ENCODE measurements around the gene ZSWIM3. TPM values are rescaled to one million over a fixed set of nuclear protein-coding genes. Genes with fewer than 3 reads are reported as not detected.

ZSWIM3 gene
- total and polyA plus RNA-seq, 2 of the 13 experiments (the other 11 are each of a cell fraction or from before 2014, with no cell fraction given) = 5.2 to 5.8 TPM

DNA sequence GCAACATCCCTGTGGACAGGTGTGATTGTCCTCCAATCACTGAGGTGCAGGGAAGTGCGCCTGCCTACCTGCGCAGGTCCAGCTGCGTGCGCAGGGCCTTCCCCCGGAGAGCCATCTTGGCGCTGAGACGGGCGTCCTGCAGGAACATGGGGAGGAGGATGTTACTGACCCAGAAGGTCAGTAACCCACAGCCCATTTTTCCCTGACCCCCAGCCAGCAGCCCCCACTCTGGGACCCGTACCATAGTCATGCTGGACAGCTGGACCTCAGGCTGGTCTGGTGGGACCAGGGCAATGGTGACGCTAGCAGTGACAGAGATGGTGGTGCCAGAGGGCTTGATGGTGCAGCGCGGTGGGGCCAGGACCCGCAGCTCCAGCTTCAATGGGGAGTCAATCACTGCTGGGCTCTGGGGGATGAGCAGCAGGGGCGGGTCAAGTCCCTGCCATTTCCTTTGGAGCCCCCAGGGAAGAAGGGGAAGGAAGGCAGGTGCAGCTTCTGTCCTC lies 44.8 kb downstream of the ZSWIM3 start (continued):
- TF ChIP-seq, protein P1, sequence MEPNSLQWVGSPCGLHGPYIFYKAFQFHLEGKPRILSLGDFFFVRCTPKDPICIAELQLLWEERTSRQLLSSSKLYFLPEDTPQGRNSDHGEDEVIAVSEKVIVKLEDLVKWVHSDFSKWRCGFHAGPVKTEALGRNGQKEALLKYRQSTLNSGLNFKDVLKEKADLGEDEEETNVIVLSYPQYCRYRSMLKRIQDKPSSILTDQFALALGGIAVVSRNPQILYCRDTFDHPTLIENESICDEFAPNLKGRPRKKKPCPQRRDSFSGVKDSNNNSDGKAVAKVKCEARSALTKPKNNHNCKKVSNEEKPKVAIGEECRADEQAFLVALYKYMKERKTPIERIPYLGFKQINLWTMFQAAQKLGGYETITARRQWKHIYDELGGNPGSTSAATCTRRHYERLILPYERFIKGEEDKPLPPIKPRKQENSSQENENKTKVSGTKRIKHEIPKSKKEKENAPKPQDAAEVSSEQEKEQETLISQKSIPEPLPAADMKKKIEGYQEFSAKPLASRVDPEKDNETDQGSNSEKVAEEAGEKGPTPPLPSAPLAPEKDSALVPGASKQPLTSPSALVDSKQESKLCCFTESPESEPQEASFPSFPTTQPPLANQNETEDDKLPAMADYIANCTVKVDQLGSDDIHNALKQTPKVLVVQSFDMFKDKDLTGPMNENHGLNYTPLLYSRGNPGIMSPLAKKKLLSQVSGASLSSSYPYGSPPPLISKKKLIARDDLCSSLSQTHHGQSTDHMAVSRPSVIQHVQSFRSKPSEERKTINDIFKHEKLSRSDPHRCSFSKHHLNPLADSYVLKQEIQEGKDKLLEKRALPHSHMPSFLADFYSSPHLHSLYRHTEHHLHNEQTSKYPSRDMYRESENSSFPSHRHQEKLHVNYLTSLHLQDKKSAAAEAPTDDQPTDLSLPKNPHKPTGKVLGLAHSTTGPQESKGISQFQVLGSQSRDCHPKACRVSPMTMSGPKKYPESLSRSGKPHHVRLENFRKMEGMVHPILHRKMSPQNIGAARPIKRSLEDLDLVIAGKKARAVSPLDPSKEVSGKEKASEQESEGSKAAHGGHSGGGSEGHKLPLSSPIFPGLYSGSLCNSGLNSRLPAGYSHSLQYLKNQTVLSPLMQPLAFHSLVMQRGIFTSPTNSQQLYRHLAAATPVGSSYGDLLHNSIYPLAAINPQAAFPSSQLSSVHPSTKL (CRISPR knock-in tag; IDR thresholded peaks at IDR 0.05) = no peak
- TF ChIP-seq HNRNPL (IDR thresholded peaks at IDR 0.05; ENCODE audit: low read depth, low read length) (no peak), SMAD1 (CRISPR knock-in tag; IDR thresholded peaks at IDR 0.05; ENCODE audit: borderline replicate concordance, low read depth) (0 out of 2 replicates have a peak, but pooled peaks have one; percentile 62), POLR2A (IDR thresholded peaks at IDR 0.05; ENCODE audit: insufficient read depth in 1 of 2, low read depth in 2 of 2, low read length in 2 of 2) (no peak; a peak in 1 of 4 replicates), ZNF556 (CRISPR knock-in tag; IDR thresholded peaks at IDR 0.05; ENCODE audit: borderline replicate concordance) (no peak), TSC22D2 (CRISPR knock-in tag; IDR thresholded peaks at IDR 0.05; ENCODE audit: borderline replicate concordance) (no peak), ZNF589 (CRISPR knock-in tag; conservative IDR thresholded peaks at IDR 0.05) (no peak), ZNF34 (CRISPR knock-in tag; IDR thresholded peaks at IDR 0.05; ENCODE audit: borderline replicate concordance) (no peak), ZFYVE20 (CRISPR knock-in tag; IDR thresholded peaks at IDR 0.05; ENCODE audit: borderline replicate concordance, low read depth) (no peak), SYNCRIP (IDR thresholded peaks at IDR 0.05; ENCODE audit: insufficient read depth, low read depth, low read length) (no peak), EEA1 (CRISPR knock-in tag; IDR thresholded peaks at IDR 0.05; ENCODE audit: borderline replicate concordance) (no peak), AGO1 (IDR thresholded peaks at IDR 0.05; ENCODE audit: low read depth, low read length, poor library complexity, severe bottlenecking) (peak; percentile 55), SRSF1 (optimal IDR thresholded peaks at IDR 0.05; ENCODE audit: low read depth, low read length) (no peak), NCOR1 (IDR thresholded peaks at IDR 0.05; ENCODE audit: borderline replicate concordance, low read length) (no peak), ZNF7 (CRISPR knock-in tag; IDR thresholded peaks at IDR 0.05) (no peak), PTBP1 (IDR thresholded peaks at IDR 0.05; ENCODE audit: low read depth, low read length, poor library complexity, severe bottlenecking) (no peak), RBAK (CRISPR knock-in tag; IDR thresholded peaks at IDR 0.05) (no peak), ZNF552 (CRISPR knock-in tag; IDR thresholded peaks at IDR 0.05; ENCODE audit: borderline replicate concordance) (no peak)
- TF ChIP-seq, protein P2, sequence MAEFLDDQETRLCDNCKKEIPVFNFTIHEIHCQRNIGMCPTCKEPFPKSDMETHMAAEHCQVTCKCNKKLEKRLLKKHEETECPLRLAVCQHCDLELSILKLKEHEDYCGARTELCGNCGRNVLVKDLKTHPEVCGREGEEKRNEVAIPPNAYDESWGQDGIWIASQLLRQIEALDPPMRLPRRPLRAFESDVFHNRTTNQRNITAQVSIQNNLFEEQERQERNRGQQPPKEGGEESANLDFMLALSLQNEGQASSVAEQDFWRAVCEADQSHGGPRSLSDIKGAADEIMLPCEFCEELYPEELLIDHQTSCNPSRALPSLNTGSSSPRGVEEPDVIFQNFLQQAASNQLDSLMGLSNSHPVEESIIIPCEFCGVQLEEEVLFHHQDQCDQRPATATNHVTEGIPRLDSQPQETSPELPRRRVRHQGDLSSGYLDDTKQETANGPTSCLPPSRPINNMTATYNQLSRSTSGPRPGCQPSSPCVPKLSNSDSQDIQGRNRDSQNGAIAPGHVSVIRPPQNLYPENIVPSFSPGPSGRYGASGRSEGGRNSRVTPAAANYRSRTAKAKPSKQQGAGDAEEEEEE (CRISPR knock-in tag; IDR thresholded peaks at IDR 0.05; ENCODE audit: borderline replicate concordance) = no peak
- TF ChIP-seq, protein P3, sequence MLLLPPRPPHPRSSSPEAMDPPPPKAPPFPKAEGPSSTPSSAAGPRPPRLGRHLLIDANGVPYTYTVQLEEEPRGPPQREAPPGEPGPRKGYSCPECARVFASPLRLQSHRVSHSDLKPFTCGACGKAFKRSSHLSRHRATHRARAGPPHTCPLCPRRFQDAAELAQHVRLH (CRISPR knock-in tag; IDR thresholded peaks at IDR 0.05; ENCODE audit: borderline replicate concordance, low read depth) = no peak

Measured in HepG2 (cell line).